Activated T-cell treated with anti-CD3 and anti-CD28 coated beads for 4 hours (primary cell): Measurements from ENCODE around the gene APOB.

ENCODE experiments used
- DNase-seq: peaks from one replicate; pipeline ENCODE4 v3.0.0-alpha.2; 2020

The APOB gene

GRCh38 chr2:21043744-21044532 lies at the start of gene APOB:
Gene APOB, minus strand, starts transcription at chr2:21044073. Its CDS starts 128 bp downstream, at chr2:21043945.
- DNase-seq: no peak

GRCh38 chr2:21092308-21092869 lies 48.5 kb upstream of the APOB start:
- DNase-seq: no peak

GRCh38 chr2:21084401-21084800 lies 40.5 kb upstream of the APOB start:
- DNase-seq: no peak

GRCh38 chr2:21083482-21083881 lies 39.6 kb upstream of the APOB start:
- DNase-seq: no peak

- no peak for DNase-seq
These were observed 34.4 kb upstream of the APOB start for GRCh38 chr2:21078296-21078695.

- DNase-seq: no peak
These were observed 28.8 kb upstream of the APOB start for GRCh38 chr2:21072477-21073242.

- DNase-seq: no peak
These were observed 26.7 kb upstream of the APOB start for GRCh38 chr2:21070341-21071257.

- DNase-seq: no peak
These were observed 26.0 kb upstream of the APOB start for GRCh38 chr2:21069746-21070340.

- no peak for DNase-seq
These were observed 24.1 kb upstream of the APOB start for GRCh38 chr2:21067859-21068537.

GRCh38 chr2:21067125-21067524 lies 23.3 kb upstream of the APOB start:
- DNase-seq: no peak

- DNase-seq: no peak
These were observed 16.2 kb upstream of the APOB start for GRCh38 chr2:21059885-21060610.

- no peak for DNase-seq
These were observed 13.2 kb upstream of the APOB start for GRCh38 chr2:21057097-21057496.

- DNase-seq: no peak
These were observed 12.3 kb upstream of the APOB start for GRCh38 chr2:21055879-21056790.

- no peak for DNase-seq
These were observed 11.6 kb upstream of the APOB start for GRCh38 chr2:21055451-21055850.

- no peak for DNase-seq
These were observed 10.1 kb upstream of the APOB start for GRCh38 chr2:21054011-21054410.

- no peak for DNase-seq
These were observed 8.2 kb upstream of the APOB start for GRCh38 chr2:21052044-21052443.

- no peak for DNase-seq
These were observed 6.3 kb upstream of the APOB start for GRCh38 chr2:21050164-21050563.

GRCh38 chr2:21047141-21048009 lies 3.5 kb upstream of the APOB start:
- DNase-seq: no peak

- no peak for DNase-seq
These were observed 2.6 kb upstream of the APOB start for GRCh38 chr2:21046506-21046905.
